IMR-90 (cell line): ENCODE data around the gene STX19.

Experiments used
- CEBPB ChIP-seq: IDR thresholded peaks from 2 replicates; pipeline ENCODE4 v1.6.1; 2012; ENCODE audit warnings: low read depth, low read length, improper control_type of control experiment
- CTCF ChIP-seq: conservative IDR thresholded peaks from 2 replicates; pipeline ENCODE4 v1.5.1; 2012; ENCODE audit warnings: mild to moderate bottlenecking, low read depth, low read length, improper control_type of control experiment
- MXI1 ChIP-seq: IDR thresholded peaks from 2 replicates; pipeline ENCODE4 v1.6.1; 2012; ENCODE audit warnings: low read depth, mild to moderate bottlenecking, low read length, moderate library complexity, borderline replicate concordance
- POLR2A ChIP-seq: IDR thresholded peaks from 2 replicates; pipeline ENCODE4 v1.6.1; 2012; ENCODE audit warnings: mild to moderate bottlenecking, low read depth, low read length
- RAD21 ChIP-seq: IDR thresholded peaks from 2 replicates; pipeline ENCODE4 v1.6.1; 2012; ENCODE audit warnings: low read length, improper control_type of control experiment
- RCOR1 ChIP-seq: IDR thresholded peaks from 2 replicates; pipeline ENCODE4 v1.6.1; 2012; ENCODE audit warnings: mild to moderate bottlenecking, low read length, improper control_type of control experiment; ENCODE audit not compliant: insufficient replicate concordance
- RFX5 ChIP-seq: IDR thresholded peaks from 2 replicates; pipeline ENCODE4 v1.8.0; 2012; ENCODE audit warnings: low read depth, mild to moderate bottlenecking, low read length, moderate library complexity

GRCh38 chr3:93981649-93982048 is 46.7 kb downstream of the STX19 start:
- TF ChIP-seq RAD21 = no peak
- TF ChIP-seq CTCF = no peak
- no peak for TF ChIP-seq CEBPB
- TF ChIP-seq POLR2A = no peak
- no peak for TF ChIP-seq RFX5
- TF ChIP-seq MXI1 = no peak
- TF ChIP-seq RCOR1 = no peak
